ENCODE data around the gene SMIM5.
"Not testable (repeated sequence)": the region's sequence is repeated elsewhere in the genome, so short reads cannot be mapped to it uniquely, and the experiment has no call there.

The SMIM5 gene, protein sequence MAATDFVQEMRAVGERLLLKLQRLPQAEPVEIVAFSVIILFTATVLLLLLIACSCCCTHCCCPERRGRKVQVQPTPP

GRCh38 chr17:75632863-75633485, at the start of gene SMIM5:
Gene SMIM5, plus strand, starts transcription at chr17:75633434. Its CDS starts 6,768 bp downstream, at chr17:75640202.
- DNase-seq (ENCODE audit: low spot score): peak; percentile 99

- no peak for DNase-seq (ENCODE audit: low spot score)
Observed at GRCh38 chr17:75584849-75585175, 48.4 kb upstream of the SMIM5 start.

DNA sequence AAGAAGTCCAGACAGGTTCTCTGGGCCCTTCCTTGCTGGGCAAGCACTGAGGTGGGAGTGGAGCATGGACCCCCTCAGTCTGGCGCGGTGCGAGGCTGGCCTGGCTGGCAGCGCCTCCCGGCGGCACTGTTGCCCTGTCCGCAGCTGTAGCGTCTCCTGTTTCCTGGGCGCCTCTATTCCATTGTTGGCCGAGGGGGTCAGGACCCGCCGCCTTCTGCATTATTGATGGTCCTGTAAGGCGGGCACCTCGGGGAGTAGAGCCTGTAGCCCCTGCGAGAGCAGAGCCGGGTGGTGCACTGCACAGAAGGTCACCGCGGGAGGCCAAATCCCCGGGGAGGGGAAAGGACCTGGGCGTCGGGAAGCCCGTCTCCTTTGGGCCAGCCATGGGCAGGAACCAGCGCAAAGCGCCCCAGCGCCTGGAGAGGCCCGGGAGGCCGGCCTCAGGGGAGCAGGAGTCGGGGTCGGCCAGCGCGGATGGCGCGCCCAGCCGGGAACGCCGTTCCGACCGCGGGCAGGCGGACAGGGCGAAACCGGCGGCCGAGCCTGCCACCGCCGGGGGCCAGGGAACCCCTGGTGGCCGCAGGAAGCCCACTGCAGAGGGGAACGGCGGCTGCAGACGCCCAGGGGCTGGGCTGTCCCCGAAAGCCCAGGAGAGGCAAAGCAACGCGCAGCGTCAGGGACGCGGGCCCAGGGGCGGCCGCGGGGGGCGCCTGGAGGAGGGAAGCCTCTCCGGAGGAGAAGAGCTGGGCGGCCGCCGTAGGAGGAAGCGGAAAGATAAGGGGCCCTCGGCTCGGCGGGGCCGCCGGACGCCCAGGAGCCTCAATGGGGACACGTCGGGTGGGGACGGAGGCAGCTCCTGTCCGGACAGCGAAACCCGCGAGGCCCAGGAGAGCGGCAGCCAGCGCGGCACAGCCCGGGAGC, 45.3 kb upstream of the SMIM5 start, which contains the start of gene MYO15B:
Gene MYO15B (plus strand): TSS at position 126 of the 921 bp plus-strand sequence. CDS start 258 bp downstream, at position 384.
- peak; percentile 64 for DNase-seq (ENCODE audit: low spot score)

DNA sequence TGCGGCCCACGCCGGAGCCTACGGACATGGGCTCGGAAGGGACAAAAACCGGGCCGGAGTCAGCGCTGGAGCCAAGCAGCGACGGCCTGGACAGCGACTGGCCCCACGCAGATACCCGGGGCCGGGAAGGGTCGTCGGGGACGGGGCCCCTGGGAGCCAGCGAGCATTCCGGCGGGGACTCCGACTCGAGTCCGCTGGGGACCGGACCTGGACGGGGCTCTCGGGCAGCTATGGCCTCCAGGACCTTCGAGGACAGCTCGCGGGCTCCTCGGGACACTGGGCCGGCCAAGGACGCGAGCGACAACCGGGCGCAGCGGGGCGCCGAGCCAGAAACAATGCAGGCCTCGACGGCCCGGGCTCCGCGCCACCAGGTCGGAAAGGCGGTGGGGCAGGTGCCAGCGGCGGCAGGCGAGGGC, 44.6 kb upstream of the SMIM5 start:
- DNase-seq (ENCODE audit: low spot score): peak; percentile 38

DNA sequence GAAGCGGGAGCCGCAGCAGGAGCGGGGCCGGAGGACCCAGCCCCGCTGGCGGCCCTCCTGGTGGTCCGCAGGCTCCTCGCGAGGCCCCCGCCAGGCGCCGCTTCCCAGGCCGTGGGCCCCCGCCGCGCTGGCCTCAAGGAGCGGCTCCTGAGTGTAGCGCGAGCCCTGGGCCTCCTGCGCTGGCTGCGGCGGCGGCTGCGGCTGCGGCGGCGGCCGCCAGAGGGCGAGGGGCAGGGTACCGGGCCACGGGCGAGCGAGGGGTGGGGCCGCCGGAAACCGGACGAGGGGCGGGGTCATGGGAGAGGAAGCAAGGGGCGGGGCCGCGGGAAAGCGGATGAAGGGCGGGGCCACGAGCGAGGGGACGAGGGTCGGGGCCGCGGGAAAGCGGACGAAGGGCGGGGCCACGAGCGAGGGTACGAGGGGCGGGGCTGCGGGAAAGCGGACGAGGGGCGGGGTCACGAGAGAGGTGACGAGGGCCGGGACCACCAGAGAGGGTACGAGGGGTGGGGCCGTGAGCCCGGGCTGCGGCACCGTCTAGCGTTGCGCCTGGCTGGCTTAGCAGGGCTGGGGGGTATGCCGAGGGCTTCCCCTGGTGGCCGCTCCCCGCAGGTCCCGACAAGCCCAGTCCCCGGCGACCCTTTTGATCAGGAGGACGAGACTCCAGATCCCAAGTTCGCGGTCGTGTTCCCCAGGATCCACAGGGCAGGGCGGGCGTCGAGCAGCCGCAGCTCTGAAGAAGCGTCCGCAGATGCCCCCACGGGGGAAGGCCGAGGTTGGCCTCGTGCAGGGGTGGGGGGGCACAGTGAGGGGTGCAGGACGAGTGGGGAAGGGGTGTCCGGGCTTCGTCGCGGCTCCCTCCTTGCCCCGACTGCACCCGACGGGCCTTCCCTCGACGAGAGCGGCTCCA, 44.0 kb upstream of the SMIM5 start:
- DNase-seq (ENCODE audit: low spot score): peak; percentile 89

GRCh38 chr17:75589919-75590303, 43.3 kb upstream of the SMIM5 start:
- DNase-seq (ENCODE audit: low spot score): peak; percentile 14

GRCh38 chr17:75590314-75590761, 42.9 kb upstream of the SMIM5 start:
- no peak for DNase-seq (ENCODE audit: low spot score)

DNA sequence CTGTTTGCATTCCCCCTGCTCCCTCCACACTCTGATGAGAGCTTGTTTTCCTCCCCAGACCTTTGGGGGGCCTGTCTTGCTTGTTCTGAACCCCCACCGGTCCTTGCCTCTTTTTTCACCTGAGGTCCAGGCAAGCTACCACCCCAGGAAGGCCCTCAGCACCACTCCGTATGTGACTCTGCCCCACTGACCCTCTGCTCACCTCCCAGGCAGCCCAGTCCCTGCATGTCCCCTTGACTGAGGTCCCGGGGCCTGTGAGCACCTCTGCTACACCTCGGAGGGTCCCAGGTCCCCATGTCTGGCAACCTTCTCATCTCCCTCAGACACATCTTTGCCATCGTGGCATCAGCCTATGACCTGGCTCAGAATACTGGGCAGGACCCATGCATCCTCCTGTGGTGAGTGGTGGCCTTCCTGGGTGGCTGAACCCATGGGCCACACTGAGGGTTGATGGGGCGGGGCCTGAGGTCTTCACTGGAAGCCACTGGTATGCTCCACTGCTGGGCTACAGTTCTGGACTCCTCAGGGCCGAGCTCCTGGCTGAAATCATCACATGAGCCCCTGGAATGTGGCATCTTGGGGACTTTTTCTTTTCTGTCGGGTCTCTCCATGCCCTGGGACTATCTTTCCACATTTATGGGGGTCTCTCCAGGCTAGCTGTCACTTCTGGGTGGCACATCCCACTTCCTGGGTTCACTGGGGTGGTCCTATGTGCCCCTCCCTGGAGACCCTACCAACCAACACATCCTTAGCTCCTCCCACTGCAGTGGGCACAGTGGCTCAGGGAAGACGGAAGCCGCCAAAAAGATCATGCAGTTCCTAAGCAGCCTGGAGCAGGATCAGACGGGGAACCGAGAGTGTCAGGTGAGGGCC, 42.1 kb upstream of the SMIM5 start:
- DNase-seq (ENCODE audit: low spot score): no peak

- DNase-seq (ENCODE audit: low spot score): no peak
Observed at GRCh38 chr17:75591722-75592302, 41.4 kb upstream of the SMIM5 start.

DNA sequence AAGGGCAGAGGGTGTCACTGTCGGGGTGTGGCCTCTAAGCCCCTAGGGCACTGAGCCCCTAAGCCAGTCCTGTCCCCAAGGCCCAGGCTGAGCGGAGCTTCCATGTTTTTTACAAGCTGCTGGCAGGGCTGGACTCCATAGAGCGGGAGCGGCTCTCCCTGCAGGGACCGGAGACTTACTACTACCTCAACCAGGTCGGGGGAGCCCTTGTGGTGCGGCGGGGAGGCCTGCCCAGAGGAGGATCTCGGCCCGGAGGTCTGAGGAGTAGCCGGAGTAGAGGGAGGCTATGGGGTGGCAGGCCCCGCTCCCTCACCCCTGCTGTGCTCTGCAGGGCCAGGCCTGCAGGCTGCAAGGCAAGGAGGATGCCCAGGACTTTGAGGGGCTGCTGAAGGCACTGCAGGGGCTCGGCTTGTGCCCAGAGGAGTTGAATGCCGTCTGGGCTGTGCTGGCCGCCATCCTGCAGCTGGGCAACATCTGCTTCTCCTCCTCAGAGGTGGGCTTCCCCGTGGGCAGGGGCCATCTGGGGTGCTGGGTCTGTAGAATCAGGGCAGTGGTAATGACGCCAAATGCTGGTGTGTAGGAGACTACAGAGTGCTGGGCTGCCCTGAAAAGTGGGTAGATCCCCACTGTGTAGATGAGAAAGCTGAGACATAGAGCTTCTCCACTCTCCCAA, 40.8 kb upstream of the SMIM5 start:
- DNase-seq (ENCODE audit: low spot score): no peak

DNA sequence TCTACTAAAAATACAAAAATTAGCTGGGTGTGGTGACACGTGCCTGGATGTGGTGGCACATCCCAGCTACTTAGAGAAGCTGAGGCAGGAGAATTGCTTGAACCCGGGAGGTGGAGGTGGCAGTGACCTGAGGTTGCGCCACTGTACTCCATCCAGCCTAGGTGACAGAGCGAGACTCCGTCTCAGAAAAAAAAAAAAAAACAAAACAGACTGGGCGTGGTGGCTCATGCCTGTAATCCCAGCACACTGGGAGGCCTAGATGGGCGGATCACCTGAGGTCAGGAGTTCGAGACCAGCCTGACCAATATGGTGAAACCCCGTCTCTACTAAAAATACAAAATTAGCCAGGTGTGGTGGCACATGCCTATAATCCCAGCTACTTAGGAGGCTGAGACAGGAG, 39.8 kb upstream of the SMIM5 start:
- DNase-seq (ENCODE audit: low spot score): not testable (repeated sequence)

- no peak for DNase-seq (ENCODE audit: low spot score)
Observed at GRCh38 chr17:75594499-75595283, 38.5 kb upstream of the SMIM5 start.

DNA sequence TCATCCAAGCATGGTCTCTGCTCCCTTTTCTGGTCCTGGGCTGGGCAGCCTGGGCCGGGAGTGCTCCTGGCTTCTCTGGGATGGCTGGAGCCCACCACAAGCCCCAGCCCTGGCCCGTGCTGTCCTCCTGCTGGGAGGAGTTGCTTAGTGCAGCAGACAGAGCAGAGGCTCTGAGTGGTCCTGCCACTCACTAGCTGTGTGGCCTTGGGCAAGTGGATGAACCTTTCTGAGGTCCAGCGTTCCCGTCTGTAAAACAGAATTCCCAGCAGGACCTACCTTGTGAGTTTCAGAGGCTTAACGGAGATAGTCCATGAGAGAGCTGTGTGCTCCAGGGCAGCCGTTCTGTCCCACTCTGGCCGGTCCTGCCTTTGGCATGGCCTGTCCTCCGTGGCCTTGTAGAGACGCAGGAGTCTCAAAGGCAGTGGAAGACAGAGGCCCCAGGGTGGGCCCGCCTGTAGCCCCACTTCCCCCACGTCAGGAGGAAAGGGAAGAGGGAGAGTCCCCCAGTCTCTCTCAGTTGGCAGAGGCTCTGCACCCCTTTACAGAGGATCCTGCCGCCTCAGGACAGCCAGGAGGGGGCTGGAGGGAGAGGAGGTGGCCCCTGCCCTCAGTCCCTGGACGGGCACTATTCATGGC, 37.8 kb upstream of the SMIM5 start:
- no peak for DNase-seq (ENCODE audit: low spot score)

DNA sequence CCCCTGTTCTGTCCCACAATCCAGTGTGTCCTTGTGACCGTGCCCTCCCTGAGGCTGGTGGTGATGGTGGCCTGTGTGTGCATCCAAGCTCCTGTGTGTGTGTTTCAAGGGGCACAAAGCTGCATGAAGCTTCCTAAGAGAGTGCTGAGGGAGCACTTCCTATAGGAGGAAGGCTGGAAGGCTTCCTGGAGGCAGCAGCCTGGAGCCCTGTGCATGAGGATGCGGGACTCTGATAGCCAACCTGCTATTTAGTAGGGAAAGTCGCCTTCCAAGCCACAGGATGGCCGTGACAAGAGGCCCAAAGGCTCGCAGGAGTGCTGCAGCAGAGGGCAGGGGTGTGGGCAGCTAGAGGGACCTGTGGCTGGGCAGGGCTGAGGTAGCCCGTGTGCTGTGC, 37.3 kb upstream of the SMIM5 start:
- no peak for DNase-seq (ENCODE audit: low spot score)

GRCh38 chr17:75596320-75597087, 36.7 kb upstream of the SMIM5 start:
- DNase-seq (ENCODE audit: low spot score): no peak

GRCh38 chr17:75601057-75601987, 31.9 kb upstream of the SMIM5 start:
- DNase-seq (ENCODE audit: low spot score): peak; percentile 29

- DNase-seq (ENCODE audit: low spot score): no peak
Observed at GRCh38 chr17:75602644-75603043, 30.6 kb upstream of the SMIM5 start.
